Spinal cord (tissue), 10 donors: ENCODE data around the gene DCLK1. TPM values are rescaled to one million over a fixed set of nuclear protein-coding genes. Genes with fewer than 3 reads are reported as not detected.

Experiments
- DNase-seq, 6 donors: peaks; one replicate each; pipeline versions ENCODE4 v3.0.0 to v3.0.0-alpha.2; 2013 to 2015; ENCODE audit warnings: low spot score in 6 of 6, low read depth in 4 of 6
- H3K27ac ChIP-seq: one replicate; pipeline ENCODE4 v1.5.1; 2013; ENCODE audit warnings: low read depth, low read length, control low read depth
- H3K27me3 ChIP-seq: one replicate; pipeline ENCODE4 v1.6.1; 2013; ENCODE audit warnings: low read length; ENCODE audit not compliant: control insufficient read depth, insufficient read depth
- H3K36me3 ChIP-seq: one replicate; pipeline ENCODE4 v1.6.1; 2013; ENCODE audit warnings: low read length; ENCODE audit not compliant: control insufficient read depth, insufficient read depth
- H3K4me1 ChIP-seq: one replicate; pipeline ENCODE4 v1.6.1; 2013; ENCODE audit warnings: low read length; ENCODE audit not compliant: control insufficient read depth, insufficient read depth
- H3K4me3 ChIP-seq: one replicate; pipeline ENCODE4 v1.5.1; 2013; ENCODE audit warnings: low read depth, low read length, control low read depth
- H3K9me3 ChIP-seq: one replicate; pipeline ENCODE4 v1.6.1; 2013; ENCODE audit warnings: low read length; ENCODE audit not compliant: control insufficient read depth, insufficient read depth
- WGBS: methylation state at CpG from one replicate; pipeline ENCODE4 v1.1.5; 2013; ENCODE audit warnings: missing lambda C conversion rate; ENCODE audit not compliant: insufficient coverage; 5-methylcytosine and 5-hydroxymethylcytosine counted together
- polyA plus RNA-seq, 2 donors: library from polyadenylated mRNA; unstranded; fragments of 120-200 nt; gene quantifications; one replicate each; pipeline ENCODE4 v1.2.1, GENCODE V29; 2013; ENCODE audit not compliant: insufficient read length in 2 of 2
- total RNA-seq, 2 donors: library from RNA; depleted of rRNA in 1 of 2; stranded (reverse); fragments of 120-200 nt in 1 of 2; fragments of >200 nt in 1 of 2; gene quantifications; one replicate each; pipeline versions ENCODE4 v1.2.3 to v1.2.4, GENCODE V29; 2013 to 2014
- donor health status: healthy.

Gene DCLK1
- total and polyA plus RNA-seq, 4 donors, result 112 to 239 (median 143) TPM

DNA sequence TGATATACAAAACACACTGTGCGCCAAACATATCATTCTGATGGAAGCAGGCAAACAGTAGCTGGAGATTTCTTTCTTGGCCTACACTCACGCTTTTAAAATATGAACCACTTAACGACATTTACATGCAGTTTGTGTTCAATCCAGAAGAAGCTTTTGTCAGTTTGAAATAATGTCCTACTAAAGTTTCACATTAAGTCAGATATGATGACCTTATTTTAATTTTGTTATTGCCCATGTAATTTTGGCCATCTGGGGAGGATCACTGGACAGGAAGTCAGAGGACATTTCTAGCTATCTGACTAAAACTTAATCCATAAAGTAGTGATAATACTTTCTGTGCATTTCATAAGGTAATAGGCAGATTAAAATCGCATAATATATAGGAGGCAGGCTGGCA lies 98.1 kb downstream of the DCLK1 start:
- no peaks in the 10 kb centered on the region for H3K9me3 ChIP-seq
- peak in 2 of 6 donors; percentile 20 to 43 for DNase-seq
- H3K27me3 ChIP-seq, result no peaks in the 10 kb centered on the region
- no CpG with 5 or more reads among the region's 4 CpGs for WGBS
- peaks cover 4% of the 10 kb centered on the region for H3K4me1 ChIP-seq
- H3K36me3 ChIP-seq, result no peaks in the 10 kb centered on the region
- no peak overlapping the region for H3K27ac ChIP-seq
- H3K4me3 ChIP-seq, result no peak overlapping the region

DNA sequence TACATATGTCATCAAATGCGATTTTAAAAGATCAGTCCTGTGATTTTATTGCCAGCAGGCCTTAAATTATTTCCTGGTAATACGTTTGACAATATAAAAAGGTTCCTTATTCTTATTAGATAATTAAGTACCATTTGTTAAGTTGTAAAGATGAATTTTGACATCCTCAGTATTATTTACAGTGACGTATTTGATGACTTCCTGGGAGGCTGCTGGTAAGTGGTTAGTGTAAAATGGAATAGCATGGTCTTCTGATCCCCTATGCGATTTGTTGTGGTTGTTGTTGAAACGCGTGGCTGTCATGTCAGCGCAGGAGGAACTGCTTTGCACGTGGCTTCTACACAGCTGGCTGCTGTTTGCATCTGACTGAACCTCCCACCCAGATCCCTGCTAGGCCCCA lies 99.7 kb downstream of the DCLK1 start:
- Histone ChIP-seq H3K27ac (no peak overlapping the region), H3K4me3 (no peak overlapping the region), H3K9me3 (no peaks in the 10 kb centered on the region), H3K4me1 (peaks cover 4% of the 10 kb centered on the region), H3K27me3 (no peaks in the 10 kb centered on the region), H3K36me3 (no peaks in the 10 kb centered on the region)
- no CpG with 5 or more reads among the region's 8 CpGs for WGBS
- no peak for DNase-seq

DNA sequence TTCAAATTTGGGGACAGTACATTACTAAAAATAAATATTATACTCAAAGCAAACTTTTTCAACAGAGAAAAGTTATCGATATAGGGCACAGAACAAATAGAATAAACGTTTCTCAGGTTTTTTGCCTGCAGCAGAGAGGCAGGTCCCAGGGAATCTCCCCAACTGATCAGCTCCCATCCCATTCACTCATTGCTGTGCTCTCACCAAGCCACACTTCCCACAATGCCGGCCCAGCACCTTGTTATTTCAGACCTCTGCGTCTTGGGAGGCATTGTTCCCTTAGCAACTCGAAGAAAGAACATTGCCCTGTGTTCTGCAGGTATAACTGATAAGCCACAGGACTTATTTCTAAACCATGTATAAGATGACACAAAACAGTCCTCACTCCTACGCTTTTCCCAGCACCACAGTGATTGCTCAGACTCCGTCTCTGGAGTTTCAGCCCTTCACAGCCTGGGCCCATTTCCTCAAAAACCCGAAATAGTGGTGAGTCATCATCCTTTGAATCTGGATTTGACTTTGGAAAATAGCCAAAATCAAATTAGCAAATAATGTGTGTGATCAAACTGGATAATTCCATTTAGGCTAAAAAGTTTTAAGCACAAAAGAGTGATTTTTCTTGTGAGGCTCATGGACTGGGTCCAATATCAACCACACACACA lies 100.4 kb downstream of the DCLK1 start:
- 81% methylated on average over 5 of the region's 8 CpGs for WGBS
- Histone ChIP-seq H3K27me3 (no peaks in the 10 kb centered on the region), H3K9me3 (no peaks in the 10 kb centered on the region), H3K36me3 (no peaks in the 10 kb centered on the region), H3K27ac (no peak overlapping the region), H3K4me3 (no peak overlapping the region), H3K4me1 (peaks cover 4% of the 10 kb centered on the region)
- DNase-seq, result peak in 1 of 6 donors; percentile 37

DNA sequence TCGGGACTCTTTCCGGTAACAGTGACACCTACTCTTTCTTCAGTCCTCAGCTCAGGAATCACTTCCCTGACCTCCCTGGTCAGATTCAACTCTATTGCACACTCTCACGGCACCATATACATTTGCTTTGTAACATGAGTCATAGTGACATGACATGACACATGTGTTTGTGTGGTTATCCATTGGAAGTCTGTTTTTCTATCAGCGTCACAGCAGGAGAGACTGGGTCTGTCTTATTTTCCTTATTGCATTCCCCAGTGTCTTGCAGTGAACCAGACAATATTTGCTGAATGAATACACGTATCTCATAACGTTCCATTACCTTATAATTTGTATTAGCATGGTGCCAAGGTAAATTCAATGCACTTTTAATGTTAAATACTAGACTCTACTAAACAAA lies 102.0 kb downstream of the DCLK1 start:
- H3K9me3 ChIP-seq, result no peaks in the 10 kb centered on the region
- DNase-seq, result peak in 1 of 6 donors; percentile 66
- 95% methylated on average over 3 of the region's 6 CpGs for WGBS

DNA sequence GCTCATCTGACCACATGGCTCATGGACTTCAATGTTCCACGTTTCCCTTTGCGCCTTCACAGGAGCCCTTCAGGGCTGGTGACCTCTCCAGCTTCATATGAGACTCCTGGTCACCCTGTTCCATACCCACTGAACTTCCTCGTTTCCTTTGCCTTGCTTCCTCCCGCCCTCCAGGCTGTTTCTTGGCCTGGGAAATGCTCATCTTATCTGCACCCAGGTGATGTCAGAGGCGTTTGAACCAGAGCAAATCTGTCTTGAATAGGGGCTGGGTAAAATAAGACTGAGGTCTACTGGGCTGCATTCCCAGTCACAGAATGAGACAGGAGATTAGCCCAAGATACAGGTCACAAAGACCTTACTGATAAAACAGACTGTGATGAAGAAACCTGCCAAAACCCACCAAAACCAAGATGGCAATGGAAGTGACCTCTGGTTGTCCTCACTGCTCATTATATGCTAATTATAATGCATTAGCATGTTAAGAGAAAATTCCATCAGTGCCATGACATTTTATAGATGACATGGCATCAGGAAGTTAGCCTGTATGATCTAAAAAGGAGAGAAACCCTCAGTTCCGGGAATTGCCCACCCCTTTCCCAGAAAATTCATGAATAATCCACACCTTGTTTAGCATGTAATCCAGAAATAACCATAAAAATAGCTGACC lies 102.7 kb downstream of the DCLK1 start:
- Histone ChIP-seq H3K36me3 (no peaks in the 10 kb centered on the region), H3K27ac (no peak overlapping the region), H3K4me1 (peaks cover 4% of the 10 kb centered on the region), H3K27me3 (no peaks in the 10 kb centered on the region), H3K9me3 (no peaks in the 10 kb centered on the region), H3K4me3 (no peak overlapping the region)
- 84% methylated on average over 6 of the region's 6 CpGs for WGBS
- DNase-seq, result no peak

More for the DNA sequence above, 102.0 kb downstream of the DCLK1 start:
- no peaks in the 10 kb centered on the region for H3K36me3 ChIP-seq
- H3K27ac ChIP-seq, result no peak overlapping the region
- no peaks in the 10 kb centered on the region for H3K27me3 ChIP-seq
- no peak overlapping the region for H3K4me3 ChIP-seq
- H3K4me1 ChIP-seq, result peaks cover 4% of the 10 kb centered on the region

DNA sequence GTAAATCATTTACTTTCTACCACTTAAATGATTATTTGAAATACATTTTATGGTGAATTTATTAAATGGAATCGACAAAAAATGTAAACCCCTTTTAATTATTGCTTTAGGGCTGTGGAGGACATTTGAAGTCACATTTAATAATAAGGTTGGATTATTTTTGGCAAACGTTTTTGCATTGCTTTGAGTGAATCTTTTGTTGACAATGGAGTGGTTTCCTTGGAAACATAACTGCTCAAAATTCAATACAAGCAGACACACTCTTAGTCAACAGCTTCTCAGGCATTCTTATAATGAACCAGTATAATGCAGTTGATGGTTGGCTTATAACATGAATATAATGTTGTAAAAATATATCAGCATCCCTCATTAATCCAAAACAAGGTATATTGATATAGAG lies 104.7 kb downstream of the DCLK1 start:
- no peak overlapping the region for H3K27ac ChIP-seq
- no peaks in the 10 kb centered on the region for H3K36me3 ChIP-seq
- 100% methylated on average over 1 of the region's 2 CpGs for WGBS
- H3K9me3 ChIP-seq, result no peaks in the 10 kb centered on the region
- peaks cover 4% of the 10 kb centered on the region for H3K4me1 ChIP-seq
- H3K27me3 ChIP-seq, result no peaks in the 10 kb centered on the region
- no peak overlapping the region for H3K4me3 ChIP-seq
- peak in 1 of 6 donors; percentile 40 for DNase-seq

DNA sequence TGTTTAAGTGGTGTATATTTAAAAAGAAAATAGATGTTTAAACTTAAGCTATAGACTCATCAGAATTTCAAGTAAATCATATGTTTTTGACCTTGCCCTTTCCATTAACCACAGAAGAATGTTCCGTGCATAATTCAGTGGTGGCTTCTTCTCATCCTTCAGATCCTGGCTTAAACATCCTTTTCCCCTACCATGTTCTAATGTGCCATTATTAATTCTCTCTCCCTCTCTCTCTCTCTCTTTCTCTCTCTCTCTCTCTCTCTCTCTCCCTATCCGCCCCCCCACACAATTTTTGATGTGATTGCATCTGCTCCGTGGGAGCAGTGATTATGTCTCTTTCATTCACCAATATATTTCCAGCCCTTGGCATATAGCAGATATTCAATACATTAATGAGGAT lies 116.4 kb downstream of the DCLK1 start:
- no peak for DNase-seq
- Histone ChIP-seq H3K4me1 (no peaks in the 10 kb centered on the region), H3K4me3 (no peak overlapping the region), H3K9me3 (no peaks in the 10 kb centered on the region), H3K27me3 (no peaks in the 10 kb centered on the region), H3K36me3 (peaks cover 3% of the 10 kb centered on the region), H3K27ac (no peak overlapping the region)
- 82% methylated on average over 1 of the region's 3 CpGs for WGBS

DNA sequence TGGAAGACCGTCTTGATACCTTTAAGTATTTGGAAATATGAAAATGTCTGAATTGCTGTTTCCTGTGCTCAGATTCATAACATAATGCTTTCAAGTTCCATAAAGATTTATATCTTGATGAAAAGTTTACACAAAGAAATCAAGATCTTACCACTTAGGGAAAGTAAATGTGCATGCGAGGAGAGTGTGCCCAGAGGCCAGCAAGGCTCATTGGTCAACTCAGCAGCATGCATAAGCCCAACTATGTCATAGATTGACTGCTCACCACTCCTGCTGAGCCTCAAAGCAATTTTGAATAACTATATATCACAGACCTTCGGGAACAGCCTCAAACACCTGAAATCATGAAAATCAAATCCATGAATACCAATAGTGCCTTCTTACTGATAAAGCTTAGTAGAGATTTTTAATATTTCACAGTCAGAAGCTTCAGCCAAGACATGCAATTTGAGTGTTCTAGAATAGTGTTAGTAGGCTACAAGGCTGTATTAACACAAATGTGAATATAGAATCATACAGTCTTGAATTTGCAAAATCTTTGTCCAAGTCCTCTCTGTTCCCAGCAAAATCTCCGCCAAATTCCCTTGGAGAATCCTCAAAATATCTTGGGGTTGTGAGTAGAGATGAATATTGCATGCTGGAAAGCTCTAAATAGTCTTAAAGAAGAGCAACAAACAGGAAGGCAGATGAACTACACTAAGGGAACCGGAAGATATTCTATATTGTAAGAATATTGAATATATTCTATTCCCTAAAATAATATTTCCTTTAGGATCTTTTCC lies 124.1 kb downstream of the DCLK1 start:
- Histone ChIP-seq H3K9me3 (no peaks in the 10 kb centered on the region), H3K4me3 (no peak overlapping the region), H3K4me1 (peaks cover 3% of the 10 kb centered on the region), H3K27ac (no peak overlapping the region), H3K27me3 (no peaks in the 10 kb centered on the region), H3K36me3 (no peaks in the 10 kb centered on the region)
- DNase-seq, result peak in 1 of 6 donors; percentile 90
- no CpG with 5 or more reads among the region's 5 CpGs for WGBS

DNA sequence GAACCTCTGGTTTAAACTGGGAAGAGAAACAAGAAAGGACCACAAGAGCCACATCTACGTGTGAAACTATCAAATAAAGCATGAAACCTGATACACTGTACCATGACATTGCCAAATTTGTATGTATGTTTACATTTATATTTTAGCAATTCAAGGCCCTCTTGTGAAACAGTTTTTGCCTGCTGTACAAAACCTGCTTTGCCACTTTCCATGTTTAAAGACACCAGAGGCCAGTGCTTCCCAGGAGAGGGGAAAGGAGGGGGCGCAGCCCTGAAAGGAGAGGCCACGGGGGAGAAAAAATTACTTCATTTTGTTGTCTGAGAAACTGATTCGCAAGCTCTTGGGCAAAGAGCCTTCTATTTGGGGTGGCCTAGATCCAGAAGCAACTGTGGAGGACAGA lies 124.8 kb downstream of the DCLK1 start:
- 84% methylated on average over 3 of the region's 4 CpGs for WGBS
- DNase-seq, result no peak
- peaks cover 3% of the 10 kb centered on the region for H3K4me1 ChIP-seq
- no peak overlapping the region for H3K4me3 ChIP-seq
- no peaks in the 10 kb centered on the region for H3K36me3 ChIP-seq
- H3K27ac ChIP-seq, result no peak overlapping the region
- H3K9me3 ChIP-seq, result no peaks in the 10 kb centered on the region
- H3K27me3 ChIP-seq, result no peaks in the 10 kb centered on the region
